ENCODE measurements around the gene SLC5A4.

GRCh38 chr22:32199961-32200360 is 55.2 kb downstream of the SLC5A4 start:
- TF ChIP-seq CTCF (IDR thresholded peaks at IDR 0.05) (no peak), POLR2AphosphoS5 (IDR thresholded peaks at IDR 0.05; ENCODE audit: low read depth, low read length) (no peak), REST (IDR thresholded peaks at IDR 0.05; ENCODE audit: insufficient read depth in 1 of 2, low read depth in 2 of 2, low read length in 1 of 2) (no peak)
